HepG2 (cell line): ENCODE results near the gene POLDIP3. TPM values are rescaled to one million over a fixed set of nuclear protein-coding genes. Genes with fewer than 3 reads are reported as not detected.

Experiments used
- ARID2 ChIP-seq: sonication (generic); formaldehyde crosslinking; IDR thresholded peaks from 2 replicates; pipeline ENCODE4 v1.8.1; 2022; ENCODE audit warnings: mild to moderate bottlenecking, missing genetic modification reagents, borderline replicate concordance
- ATRX ChIP-seq: sonication (generic); formaldehyde crosslinking; IDR thresholded peaks from 2 replicates; pipeline ENCODE4 v1.4.0; 2020; ENCODE audit warnings: missing genetic modification reagents, borderline replicate concordance
- EZH2 ChIP-seq: conservative IDR thresholded peaks from 2 replicates; pipeline ENCODE4 v1.6.1; 2012; ENCODE audit warnings: mild to moderate bottlenecking, low read depth, low read length, moderate library complexity
- FOXO1 ChIP-seq: sonication (generic); formaldehyde crosslinking; IDR thresholded peaks from 2 replicates; pipeline ENCODE4 v1.4.0; 2020; ENCODE audit warnings: missing genetic modification reagents
- GATAD2A ChIP-seq: IDR thresholded peaks from 2 replicates; pipeline ENCODE4 v1.6.1; 2016
- HNF4A ChIP-seq: sonication (generic); formaldehyde crosslinking; IDR thresholded peaks from 2 replicates; pipeline ENCODE4 v1.4.0; 2020; ENCODE audit warnings: missing genetic modification reagents
- HOXD1 ChIP-seq: sonication (generic); formaldehyde crosslinking; IDR thresholded peaks from 2 replicates; pipeline ENCODE4 v1.5.0; 2020; ENCODE audit warnings: missing genetic modification reagents
- NR2F6 ChIP-seq, 2 experiments: IDR thresholded peaks; 2 replicates each; pipeline ENCODE4 v1.6.1; 2016; ENCODE audit warnings: antibody characterized with exemption in 1 of 2, mild to moderate bottlenecking in 1 of 2
- POLR2G ChIP-seq: fragments of 200-400 bp; formaldehyde crosslinking; IDR thresholded peaks from 2 replicates; pipeline ENCODE4 v1.6.1; 2018; ENCODE audit warnings: mild to moderate bottlenecking, low read depth, low read length, moderate library complexity
- RARA ChIP-seq: IDR thresholded peaks from 2 replicates; pipeline ENCODE4 v1.6.1; 2016; ENCODE audit warnings: missing genetic modification reagents, missing compliant biosample characterization
- RFXANK ChIP-seq: IDR thresholded peaks from 2 replicates; pipeline ENCODE4 v1.6.1; 2016
- ZBTB7B ChIP-seq: sonication (generic); formaldehyde crosslinking; IDR thresholded peaks from 2 replicates; pipeline ENCODE4 v1.4.0; 2020; ENCODE audit warnings: missing genetic modification reagents
- ZNF558 ChIP-seq: sonication (generic); formaldehyde crosslinking; IDR thresholded peaks from 2 replicates; pipeline ENCODE4 v1.9.0; 2022; ENCODE audit warnings: mild to moderate bottlenecking, missing genetic modification reagents, borderline replicate concordance
- ZNF790 ChIP-seq: sonication (generic); formaldehyde crosslinking; IDR thresholded peaks from 2 replicates; pipeline ENCODE4 v1.8.0; 2022; ENCODE audit warnings: missing genetic modification reagents, mild to moderate bottlenecking, borderline replicate concordance
- polyA plus RNA-seq, 8 experiments: library from polyadenylated mRNA; depleted of rRNA in 3 of 8; stranded (reverse) in 7 of 8; unstranded in 1 of 8; fragments of >200 nt; fragmentation: Illumina TruSeq in 4 of 8; extraction: Trizol in 4 of 8; gene quantifications; 2 replicates each; pipeline versions ENCODE4 v1.2.1 to v1.2.3, GENCODE V29; 2011 to 2016; ENCODE audit warnings: low read depth in 4 of 8, missing spikeins in 1 of 8, mixed read lengths in 1 of 8; ENCODE audit not compliant: insufficient read depth in 1 of 8
- total RNA-seq, 5 experiments: library from RNA; depleted of rRNA; stranded (reverse); fragments of >200 nt; fragmentation: Illumina TruSeq; extraction: Trizol; gene quantifications; 2 replicates each; pipeline ENCODE4 v1.2.3, GENCODE V29; 2016; ENCODE audit warnings: low read depth in 1 of 5
- TF ChIP-seq, protein P1 (sequence below): sonication (generic); formaldehyde crosslinking; IDR thresholded peaks from 2 replicates; pipeline ENCODE4 v1.4.0; 2020; ENCODE audit warnings: missing genetic modification reagents, borderline replicate concordance
- TF ChIP-seq, protein P2 (sequence below): sonication (generic); formaldehyde crosslinking; IDR thresholded peaks from 2 replicates; pipeline ENCODE4 v1.5.0; 2020; ENCODE audit warnings: missing genetic modification reagents, mild to moderate bottlenecking, borderline replicate concordance
- TF ChIP-seq, protein P3 (sequence below): sonication (generic); formaldehyde crosslinking; IDR thresholded peaks from 2 replicates; pipeline ENCODE4 v1.5.0; 2020; ENCODE audit warnings: missing genetic modification reagents
- TF ChIP-seq, protein P4 (sequence below): sonication (generic); formaldehyde crosslinking; IDR thresholded peaks from 2 replicates; pipeline ENCODE4 v1.4.0; 2020; ENCODE audit warnings: missing genetic modification reagents, borderline replicate concordance
- TF ChIP-seq, protein P5 (sequence below): sonication (generic); formaldehyde crosslinking; IDR thresholded peaks from 2 replicates; pipeline ENCODE4 v1.5.1; 2020; ENCODE audit warnings: mild to moderate bottlenecking, missing genetic modification reagents, moderate library complexity

Gene POLDIP3
- total and polyA plus RNA-seq, 2 of the 13 experiments (the other 11 are each of a cell fraction or from before 2014, with no cell fraction given) = 45.8 to 47.4 TPM

DNA sequence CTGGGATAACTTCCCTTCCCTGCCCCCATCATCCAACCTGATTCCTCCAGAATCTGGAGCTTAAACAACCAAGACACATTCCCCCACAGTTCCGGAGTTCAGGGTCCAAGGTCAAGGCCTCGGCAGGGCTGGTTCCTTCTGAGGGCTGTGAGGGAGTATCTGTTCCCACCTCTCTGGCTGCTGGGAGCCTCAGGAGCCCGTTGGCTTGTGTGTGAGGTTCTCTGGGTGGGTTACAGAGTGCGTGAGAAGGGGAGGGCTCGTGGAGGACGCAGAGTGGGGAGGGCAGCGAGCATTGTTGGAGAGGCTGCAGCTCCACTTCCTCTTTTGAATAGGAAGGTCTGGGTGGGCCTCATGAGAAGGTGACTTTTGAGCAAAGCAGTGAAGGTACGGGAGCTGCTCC lies 52.4 kb downstream of the POLDIP3 start (continued):
- TF ChIP-seq, protein P1, sequence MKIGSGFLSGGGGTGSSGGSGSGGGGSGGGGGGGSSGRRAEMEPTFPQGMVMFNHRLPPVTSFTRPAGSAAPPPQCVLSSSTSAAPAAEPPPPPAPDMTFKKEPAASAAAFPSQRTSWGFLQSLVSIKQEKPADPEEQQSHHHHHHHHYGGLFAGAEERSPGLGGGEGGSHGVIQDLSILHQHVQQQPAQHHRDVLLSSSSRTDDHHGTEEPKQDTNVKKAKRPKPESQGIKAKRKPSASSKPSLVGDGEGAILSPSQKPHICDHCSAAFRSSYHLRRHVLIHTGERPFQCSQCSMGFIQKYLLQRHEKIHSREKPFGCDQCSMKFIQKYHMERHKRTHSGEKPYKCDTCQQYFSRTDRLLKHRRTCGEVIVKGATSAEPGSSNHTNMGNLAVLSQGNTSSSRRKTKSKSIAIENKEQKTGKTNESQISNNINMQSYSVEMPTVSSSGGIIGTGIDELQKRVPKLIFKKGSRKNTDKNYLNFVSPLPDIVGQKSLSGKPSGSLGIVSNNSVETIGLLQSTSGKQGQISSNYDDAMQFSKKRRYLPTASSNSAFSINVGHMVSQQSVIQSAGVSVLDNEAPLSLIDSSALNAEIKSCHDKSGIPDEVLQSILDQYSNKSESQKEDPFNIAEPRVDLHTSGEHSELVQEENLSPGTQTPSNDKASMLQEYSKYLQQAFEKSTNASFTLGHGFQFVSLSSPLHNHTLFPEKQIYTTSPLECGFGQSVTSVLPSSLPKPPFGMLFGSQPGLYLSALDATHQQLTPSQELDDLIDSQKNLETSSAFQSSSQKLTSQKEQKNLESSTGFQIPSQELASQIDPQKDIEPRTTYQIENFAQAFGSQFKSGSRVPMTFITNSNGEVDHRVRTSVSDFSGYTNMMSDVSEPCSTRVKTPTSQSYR (CRISPR knock-in tag) = peak; percentile 81
- no peak for TF ChIP-seq FOXO1 (CRISPR knock-in tag)
- peak; percentile 47; the same call in 1 of the 2 replicates for TF ChIP-seq RARA (CRISPR knock-in tag)
- no peak for TF ChIP-seq ARID2 (CRISPR knock-in tag)
- TF ChIP-seq ZBTB7B = 0 out of 2 replicates have a peak, but pooled peaks have one; percentile 36
- 0 out of 2 replicates have a peak, but pooled peaks have one; percentile 41 for TF ChIP-seq NR2F6 (IDR thresholded peaks at IDR 0.05)
- TF ChIP-seq NR2F6 (CRISPR knock-in tag; IDR thresholded peaks at IDR 0.05) = peak; percentile 60
- 0 out of 2 replicates have a peak, but pooled peaks have one; percentile 54 for TF ChIP-seq POLR2G
- no peak for TF ChIP-seq ATRX (CRISPR knock-in tag)
- TF ChIP-seq EZH2 = no peak
- TF ChIP-seq, protein P2, sequence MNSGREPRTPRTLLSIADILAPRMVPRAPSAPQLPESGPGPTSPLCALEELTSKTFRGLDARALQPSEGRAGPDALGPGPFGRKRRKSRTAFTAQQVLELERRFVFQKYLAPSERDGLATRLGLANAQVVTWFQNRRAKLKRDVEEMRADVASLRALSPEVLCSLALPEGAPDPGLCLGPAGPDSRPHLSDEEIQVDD (CRISPR knock-in tag) = no peak
- peak; percentile 38; the same call in 1 of the 2 replicates for TF ChIP-seq GATAD2A (CRISPR knock-in tag)
- no peak for TF ChIP-seq RFXANK (CRISPR knock-in tag)
- TF ChIP-seq ZNF558 = no peak
- TF ChIP-seq HOXD1 (CRISPR knock-in tag) = no peak
- no peak for TF ChIP-seq ZNF790 (CRISPR knock-in tag)
- TF ChIP-seq, protein P3, sequence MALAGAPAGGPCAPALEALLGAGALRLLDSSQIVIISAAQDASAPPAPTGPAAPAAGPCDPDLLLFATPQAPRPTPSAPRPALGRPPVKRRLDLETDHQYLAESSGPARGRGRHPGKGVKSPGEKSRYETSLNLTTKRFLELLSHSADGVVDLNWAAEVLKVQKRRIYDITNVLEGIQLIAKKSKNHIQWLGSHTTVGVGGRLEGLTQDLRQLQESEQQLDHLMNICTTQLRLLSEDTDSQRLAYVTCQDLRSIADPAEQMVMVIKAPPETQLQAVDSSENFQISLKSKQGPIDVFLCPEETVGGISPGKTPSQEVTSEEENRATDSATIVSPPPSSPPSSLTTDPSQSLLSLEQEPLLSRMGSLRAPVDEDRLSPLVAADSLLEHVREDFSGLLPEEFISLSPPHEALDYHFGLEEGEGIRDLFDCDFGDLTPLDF = no peak
- TF ChIP-seq, protein P4, sequence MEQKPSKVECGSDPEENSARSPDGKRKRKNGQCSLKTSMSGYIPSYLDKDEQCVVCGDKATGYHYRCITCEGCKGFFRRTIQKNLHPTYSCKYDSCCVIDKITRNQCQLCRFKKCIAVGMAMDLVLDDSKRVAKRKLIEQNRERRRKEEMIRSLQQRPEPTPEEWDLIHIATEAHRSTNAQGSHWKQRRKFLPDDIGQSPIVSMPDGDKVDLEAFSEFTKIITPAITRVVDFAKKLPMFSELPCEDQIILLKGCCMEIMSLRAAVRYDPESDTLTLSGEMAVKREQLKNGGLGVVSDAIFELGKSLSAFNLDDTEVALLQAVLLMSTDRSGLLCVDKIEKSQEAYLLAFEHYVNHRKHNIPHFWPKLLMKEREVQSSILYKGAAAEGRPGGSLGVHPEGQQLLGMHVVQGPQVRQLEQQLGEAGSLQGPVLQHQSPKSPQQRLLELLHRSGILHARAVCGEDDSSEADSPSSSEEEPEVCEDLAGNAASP (CRISPR knock-in tag) = no peak
- peak; percentile 82 for TF ChIP-seq HNF4A (CRISPR knock-in tag)
- TF ChIP-seq, protein P5, sequence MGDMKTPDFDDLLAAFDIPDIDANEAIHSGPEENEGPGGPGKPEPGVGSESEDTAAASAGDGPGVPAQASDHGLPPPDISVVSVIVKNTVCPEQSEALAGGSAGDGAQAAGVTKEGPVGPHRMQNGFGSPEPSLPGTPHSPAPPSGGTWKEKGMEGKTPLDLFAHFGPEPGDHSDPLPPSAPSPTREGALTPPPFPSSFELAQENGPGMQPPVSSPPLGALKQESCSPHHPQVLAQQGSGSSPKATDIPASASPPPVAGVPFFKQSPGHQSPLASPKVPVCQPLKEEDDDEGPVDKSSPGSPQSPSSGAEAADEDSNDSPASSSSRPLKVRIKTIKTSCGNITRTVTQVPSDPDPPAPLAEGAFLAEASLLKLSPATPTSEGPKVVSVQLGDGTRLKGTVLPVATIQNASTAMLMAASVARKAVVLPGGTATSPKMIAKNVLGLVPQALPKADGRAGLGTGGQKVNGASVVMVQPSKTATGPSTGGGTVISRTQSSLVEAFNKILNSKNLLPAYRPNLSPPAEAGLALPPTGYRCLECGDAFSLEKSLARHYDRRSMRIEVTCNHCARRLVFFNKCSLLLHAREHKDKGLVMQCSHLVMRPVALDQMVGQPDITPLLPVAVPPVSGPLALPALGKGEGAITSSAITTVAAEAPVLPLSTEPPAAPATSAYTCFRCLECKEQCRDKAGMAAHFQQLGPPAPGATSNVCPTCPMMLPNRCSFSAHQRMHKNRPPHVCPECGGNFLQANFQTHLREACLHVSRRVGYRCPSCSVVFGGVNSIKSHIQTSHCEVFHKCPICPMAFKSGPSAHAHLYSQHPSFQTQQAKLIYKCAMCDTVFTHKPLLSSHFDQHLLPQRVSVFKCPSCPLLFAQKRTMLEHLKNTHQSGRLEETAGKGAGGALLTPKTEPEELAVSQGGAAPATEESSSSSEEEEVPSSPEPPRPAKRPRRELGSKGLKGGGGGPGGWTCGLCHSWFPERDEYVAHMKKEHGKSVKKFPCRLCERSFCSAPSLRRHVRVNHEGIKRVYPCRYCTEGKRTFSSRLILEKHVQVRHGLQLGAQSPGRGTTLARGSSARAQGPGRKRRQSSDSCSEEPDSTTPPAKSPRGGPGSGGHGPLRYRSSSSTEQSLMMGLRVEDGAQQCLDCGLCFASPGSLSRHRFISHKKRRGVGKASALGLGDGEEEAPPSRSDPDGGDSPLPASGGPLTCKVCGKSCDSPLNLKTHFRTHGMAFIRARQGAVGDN (CRISPR knock-in tag) = peak; percentile 51
